ENCODE measurements around the gene ST7.

ST7 gene

GRCh38 chr7:117062300-117062699, 109.0 kb downstream of the ST7 start:
- no peak for TF ChIP-seq CTCF (IDR thresholded peaks at IDR 0.05)
- Histone ChIP-seq H3K27ac (peak overlapping the region in 1 of 2 donors; percentile 16), H3K9me3 (no peaks in the 10 kb centered on the region), H3K27me3 (no peaks in the 10 kb centered on the region), H3K36me3 (no peaks in the 10 kb centered on the region), H3K4me3 (no peak overlapping the region), H3K4me1 (peaks cover 0 to 48% (median 11%) of the 10 kb centered on the region in 4 donors)
- intact Hi-C loops (cut with DNase I; ENCODE audit: low total_unique reads), result no loop called here
- no peak for DNase-seq

GRCh38 chr7:117064688-117065087, 111.4 kb downstream of the ST7 start:
- H3K9me3 ChIP-seq, result no peaks in the 10 kb centered on the region
- no peak overlapping the region for H3K4me3 ChIP-seq
- no peak for TF ChIP-seq CTCF (IDR thresholded peaks at IDR 0.05)
- no peak for DNase-seq
- H3K4me1 ChIP-seq, result peaks cover 0 to 69% (median 26%) of the 10 kb centered on the region in 4 donors
- H3K27ac ChIP-seq, result no peak overlapping the region
- H3K36me3 ChIP-seq, result no peaks in the 10 kb centered on the region
- intact Hi-C loops (cut with DNase I; ENCODE audit: low total_unique reads), result no loop called here
- no peaks in the 10 kb centered on the region for H3K27me3 ChIP-seq

- Histone ChIP-seq H3K27ac (peak overlapping the region; percentile 14 to 21), H3K36me3 (no peaks in the 10 kb centered on the region), H3K4me1 (peaks cover 0 to 77% (median 30%) of the 10 kb centered on the region in 4 donors), H3K9me3 (no peaks in the 10 kb centered on the region), H3K27me3 (no peaks in the 10 kb centered on the region), H3K4me3 (no peak overlapping the region)
- intact Hi-C loops (cut with DNase I; ENCODE audit: low total_unique reads), result no loop called here
- no peak for DNase-seq
- no peak for TF ChIP-seq CTCF (IDR thresholded peaks at IDR 0.05)
Observed at GRCh38 chr7:117065571-117066150, 112.4 kb downstream of the ST7 start.

- no peak overlapping the region for H3K4me3 ChIP-seq
- H3K9me3 ChIP-seq, result no peaks in the 10 kb centered on the region
- peak overlapping the region; percentile 42 to 53 for H3K27ac ChIP-seq
- TF ChIP-seq CTCF (IDR thresholded peaks at IDR 0.05), result no peak
- no peak for DNase-seq
- H3K4me1 ChIP-seq, result peaks cover 0 to 80% (median 28%) of the 10 kb centered on the region in 4 donors
- intact Hi-C loops (cut with DNase I; ENCODE audit: low total_unique reads), result no loop called here
- no peaks in the 10 kb centered on the region for H3K27me3 ChIP-seq
- no peaks in the 10 kb centered on the region for H3K36me3 ChIP-seq
Observed at GRCh38 chr7:117066668-117067067, 113.4 kb downstream of the ST7 start.

GRCh38 chr7:117067340-117067739, 114.0 kb downstream of the ST7 start:
- no peak overlapping the region for H3K4me3 ChIP-seq
- intact Hi-C loops (cut with DNase I; ENCODE audit: low total_unique reads), result no loop called here
- H3K9me3 ChIP-seq, result no peaks in the 10 kb centered on the region
- peaks cover 0 to 80% (median 29%) of the 10 kb centered on the region in 4 donors for H3K4me1 ChIP-seq
- DNase-seq, result no peak
- TF ChIP-seq CTCF (IDR thresholded peaks at IDR 0.05), result no peak
- no peaks in the 10 kb centered on the region for H3K27me3 ChIP-seq
- peak overlapping the region; percentile 42 to 53 for H3K27ac ChIP-seq
- no peaks in the 10 kb centered on the region for H3K36me3 ChIP-seq

Data from tibial artery (tissue), 4 donors.